HEK293T (cell line): ENCODE results near the gene AGTPBP1.

Experiments used
- ARNT ChIP-seq: fragments of 450-650 bp; IDR thresholded peaks from 2 replicates; pipeline ENCODE4 v1.6.1; 2017; ENCODE audit warnings: mild to moderate bottlenecking
- BHLHE40 ChIP-seq: fragments of 450-650 bp; IDR thresholded peaks from 2 replicates; pipeline ENCODE4 v1.6.1; 2016; ENCODE audit warnings: mild to moderate bottlenecking, moderate library complexity, borderline replicate concordance
- ELF4 ChIP-seq: fragments of 450-650 bp; IDR thresholded peaks from 2 replicates; pipeline ENCODE4 v1.6.1; 2017; ENCODE audit warnings: antibody characterized with exemption
- FOXM1 ChIP-seq: fragments of 450-650 bp; IDR thresholded peaks from 2 replicates; pipeline ENCODE4 v1.6.1; 2017; ENCODE audit warnings: mild to moderate bottlenecking, borderline replicate concordance
- HDGF ChIP-seq: fragments of 450-650 bp; IDR thresholded peaks from 2 replicates; pipeline ENCODE4 v1.6.1; 2017; ENCODE audit warnings: antibody characterized with exemption, borderline replicate concordance
- L3MBTL2 ChIP-seq: fragments of 450-650 bp; conservative IDR thresholded peaks from 2 replicates; pipeline ENCODE4 v1.6.1; 2016; ENCODE audit warnings: mild to moderate bottlenecking
- LEF1 ChIP-seq: fragments of 450-650 bp; IDR thresholded peaks from 2 replicates; pipeline ENCODE4 v1.6.1; 2017; ENCODE audit warnings: mild to moderate bottlenecking, borderline replicate concordance
- NFRKB ChIP-seq: fragments of 450-650 bp; IDR thresholded peaks from 2 replicates; pipeline ENCODE4 v1.6.1; 2016; ENCODE audit warnings: mild to moderate bottlenecking, moderate library complexity
- PKNOX1 ChIP-seq: fragments of 450-650 bp; IDR thresholded peaks from 2 replicates; pipeline ENCODE4 v1.6.1; 2016
- SP1 ChIP-seq: fragments of 450-650 bp; IDR thresholded peaks from 2 replicates; pipeline ENCODE4 v1.6.1; 2017
- SUZ12 ChIP-seq: fragments of 450-650 bp; IDR thresholded peaks from 2 replicates; pipeline ENCODE4 v1.6.1; 2016; ENCODE audit warnings: mild to moderate bottlenecking
- TARDBP ChIP-seq: fragments of 450-650 bp; IDR thresholded peaks from 2 replicates; pipeline ENCODE4 v1.6.1; 2016
- ZNF384 ChIP-seq: fragments of 450-650 bp; IDR thresholded peaks from 2 replicates; pipeline ENCODE4 v1.6.1; 2016

DNA sequence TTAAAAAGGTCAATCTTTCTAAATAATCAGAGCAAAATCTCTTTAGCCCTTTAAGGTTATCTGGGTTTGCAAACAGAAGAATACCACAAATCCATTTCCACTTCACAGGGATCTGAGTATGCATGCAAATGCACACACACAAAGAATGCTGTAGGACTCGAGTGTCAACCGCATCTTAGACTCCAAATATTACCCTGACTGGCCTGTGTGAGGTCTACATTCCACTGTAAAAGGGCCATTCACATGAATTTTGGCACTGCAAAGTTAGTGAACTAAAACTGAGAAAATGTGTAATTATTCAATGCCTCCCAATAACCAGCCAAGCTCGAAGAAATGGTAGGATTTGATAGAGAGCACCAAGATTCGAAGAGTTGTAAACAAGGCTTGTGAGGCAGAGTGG, 199.9 kb downstream of the AGTPBP1 start:
- TF ChIP-seq TARDBP (no peak), SP1 (no peak), BHLHE40 (no peak), ELF4 (no peak), NFRKB (no peak), ZNF384 (no peak), FOXM1 (no peak), LEF1 (no peak), ARNT (no peak), SUZ12 (no peak), HDGF (no peak), PKNOX1 (no peak), L3MBTL2 (no peak)
